GM21515 (cell line): ENCODE results near the gene UBAC2.

ENCODE experiments used
- ATAC-seq: cut with Tn5 transposase; IDR thresholded peaks from one replicate; pipeline ENCODE4 v1.9.1; 2021; ENCODE audit not compliant: unreplicated experiment

Gene UBAC2

DNA sequence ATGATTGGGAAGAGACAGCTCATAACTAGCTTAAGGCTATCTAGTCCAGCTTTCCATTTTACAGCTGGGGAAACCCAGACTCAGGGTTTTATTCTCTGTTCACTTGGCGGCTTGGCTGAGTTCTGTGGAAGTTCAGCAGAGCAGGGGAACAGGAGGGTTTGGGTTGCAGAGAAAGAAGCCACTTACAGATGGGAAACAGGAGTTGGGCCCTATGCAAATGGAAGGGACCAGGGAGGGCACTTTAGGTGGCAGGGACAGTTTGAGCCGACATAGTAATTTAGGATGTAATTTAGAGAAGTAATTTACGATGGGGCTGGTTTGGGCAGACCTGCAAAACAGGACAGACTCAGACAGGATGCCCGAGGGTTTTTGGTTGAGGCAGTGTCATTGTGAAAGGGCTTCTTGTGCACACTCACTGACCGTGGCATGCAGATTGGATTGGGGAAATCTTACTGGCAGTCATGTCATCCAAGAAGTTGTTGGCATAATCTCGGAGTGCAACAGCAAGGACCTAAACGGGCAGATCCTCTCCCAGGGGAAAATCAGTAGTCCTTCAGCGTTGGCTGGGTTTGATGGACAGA, 153.8 kb downstream of the UBAC2 start:
- no peak for ATAC-seq

DNA sequence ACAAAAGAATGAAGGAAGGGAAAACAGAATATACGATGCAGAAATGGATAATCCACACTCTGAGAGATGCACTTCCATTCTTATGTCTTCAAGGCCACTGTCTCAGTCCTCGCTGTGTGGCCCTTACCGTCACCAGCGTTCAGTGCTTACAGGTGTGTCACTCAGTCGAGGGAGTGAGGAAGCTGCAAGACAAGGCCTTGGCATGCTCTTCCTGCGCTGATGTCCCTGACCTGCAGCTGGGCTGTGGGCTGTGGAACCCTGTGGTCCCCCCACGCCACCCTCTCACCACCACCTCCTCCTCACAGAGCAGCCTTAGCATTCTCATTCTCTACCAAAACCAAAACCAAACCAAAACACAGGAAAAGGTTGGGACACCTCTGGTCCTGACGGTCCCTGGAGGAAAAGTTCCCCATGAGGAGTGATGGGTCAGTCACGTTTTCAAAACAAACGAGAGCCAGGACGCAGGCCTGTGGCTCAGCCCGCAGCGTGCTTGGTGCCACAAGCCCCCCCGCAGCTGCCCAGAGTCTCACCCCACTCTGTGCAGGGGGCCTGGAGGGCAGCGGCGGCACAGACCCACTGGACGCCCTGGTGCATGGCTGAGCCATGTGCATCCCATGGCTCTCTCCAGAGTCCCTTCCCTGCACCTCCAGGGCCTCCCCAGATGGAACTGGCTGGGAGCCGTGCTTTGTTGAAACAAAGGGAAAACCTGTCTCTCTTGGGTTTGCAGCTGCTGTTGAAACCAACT, 154.8 kb downstream of the UBAC2 start:
- no peak for ATAC-seq

DNA sequence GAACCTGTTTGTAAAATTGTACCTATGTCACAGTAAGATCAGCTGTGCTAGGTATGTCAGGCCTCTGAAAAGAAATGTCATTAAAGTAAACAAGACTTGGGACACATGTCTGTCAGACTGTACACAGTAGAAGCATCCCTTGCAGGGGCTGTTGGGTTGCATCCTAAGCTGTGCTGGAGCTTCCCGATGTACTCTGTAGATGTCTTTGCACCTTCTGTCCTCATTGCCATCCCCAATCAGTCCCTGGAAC, 155.3 kb downstream of the UBAC2 start:
- no peak for ATAC-seq

DNA sequence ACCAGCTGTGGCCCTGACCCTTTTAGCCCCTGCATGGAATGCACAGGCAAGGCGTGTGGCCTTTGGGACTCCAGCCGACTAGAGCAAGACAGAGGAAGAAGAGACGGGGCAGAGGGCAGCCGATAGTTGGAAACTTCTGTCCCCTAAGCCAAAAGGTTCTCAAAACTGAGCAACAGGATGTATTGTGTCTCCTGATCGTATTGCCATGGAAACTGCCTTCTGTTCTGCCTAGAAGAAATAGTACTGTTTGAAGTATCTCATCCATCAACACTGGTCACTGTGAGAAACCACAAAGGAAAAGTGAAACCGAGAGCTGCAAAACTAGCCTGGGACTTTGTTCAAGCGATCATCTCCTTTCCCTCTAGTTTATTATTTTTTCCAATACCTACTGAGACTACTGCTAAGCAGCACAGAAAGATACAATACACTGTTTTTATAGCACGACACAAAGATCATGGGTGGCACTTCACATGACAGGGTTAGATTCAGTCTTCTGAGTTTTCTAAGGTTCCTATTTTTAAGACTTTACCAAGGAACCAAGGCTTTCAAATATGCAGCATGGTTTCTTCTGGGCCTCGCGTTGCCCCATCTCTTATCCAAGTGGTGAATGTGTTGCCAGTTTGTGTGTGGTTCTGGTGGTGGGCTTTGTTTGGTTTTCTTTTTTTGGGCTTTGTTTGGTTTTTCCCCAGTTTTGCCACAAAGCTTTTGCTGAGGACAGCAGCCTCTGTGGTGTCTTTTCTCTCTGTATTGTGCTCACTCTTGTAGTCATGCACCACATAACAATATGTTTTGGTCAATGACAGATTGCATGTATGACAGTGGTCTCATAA, 155.8 kb downstream of the UBAC2 start:
- peak; percentile 66 for ATAC-seq

DNA sequence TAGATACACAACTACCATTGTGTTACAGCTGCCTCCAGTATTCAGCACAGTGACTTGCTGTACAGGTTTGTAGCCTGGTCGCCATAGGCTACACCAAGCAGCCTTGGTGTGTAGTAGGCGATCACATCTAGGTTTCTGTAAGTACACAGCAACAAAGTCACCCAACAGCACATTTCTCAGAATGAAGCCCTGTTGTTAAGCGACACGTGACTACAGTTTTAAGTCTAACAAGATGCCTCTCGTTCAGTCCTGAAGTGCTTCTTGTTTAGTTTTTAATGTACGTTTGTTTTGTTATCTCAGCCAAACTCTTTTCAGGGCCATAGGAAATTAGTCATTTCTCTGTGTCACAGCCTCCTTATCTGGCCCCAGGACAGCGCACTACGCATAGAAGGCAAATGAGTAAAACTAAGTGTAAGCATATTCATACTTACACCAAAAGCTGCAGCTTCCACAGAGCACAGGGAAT, 156.5 kb downstream of the UBAC2 start:
- ATAC-seq: no peak

DNA sequence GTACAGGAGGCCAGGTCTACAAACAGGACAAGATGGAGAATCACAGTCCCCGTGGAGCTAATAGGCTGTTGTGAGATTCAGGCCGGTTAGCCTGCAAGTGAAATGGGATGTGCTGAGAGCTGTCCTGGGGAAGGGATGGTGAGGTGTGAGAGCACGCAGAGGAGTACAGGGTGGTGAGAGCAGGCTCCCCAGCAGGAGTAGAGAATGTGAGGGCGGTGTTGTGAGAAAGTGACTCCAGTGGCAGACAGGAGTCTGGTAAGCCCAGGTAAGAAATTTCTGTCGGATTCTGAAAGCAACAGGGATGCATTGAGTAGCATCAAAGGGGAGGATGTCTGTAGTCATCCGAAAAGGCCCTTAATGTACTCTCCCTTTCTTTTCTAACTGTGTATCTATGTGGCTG, 157.3 kb downstream of the UBAC2 start:
- ATAC-seq: no peak

DNA sequence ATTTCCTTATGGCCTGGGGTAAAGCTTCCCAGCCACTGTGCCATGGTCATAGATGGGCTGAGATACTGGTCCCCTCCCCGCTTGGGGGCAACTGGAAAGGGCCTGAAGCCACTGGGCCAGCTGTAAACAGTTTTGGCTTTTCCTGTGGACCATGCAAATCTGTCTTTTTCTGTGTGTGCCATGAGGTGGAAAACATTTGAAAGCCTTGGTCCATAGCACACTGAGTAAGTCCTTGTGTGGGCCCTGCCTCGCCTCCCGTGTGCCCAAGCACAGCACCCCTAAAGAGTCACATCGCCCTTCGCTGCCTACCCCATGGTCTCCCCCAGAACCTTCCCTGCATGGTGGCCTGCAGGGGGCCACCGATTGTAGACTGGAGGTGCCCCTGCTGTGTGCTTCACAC, 158.9 kb downstream of the UBAC2 start:
- no peak for ATAC-seq

DNA sequence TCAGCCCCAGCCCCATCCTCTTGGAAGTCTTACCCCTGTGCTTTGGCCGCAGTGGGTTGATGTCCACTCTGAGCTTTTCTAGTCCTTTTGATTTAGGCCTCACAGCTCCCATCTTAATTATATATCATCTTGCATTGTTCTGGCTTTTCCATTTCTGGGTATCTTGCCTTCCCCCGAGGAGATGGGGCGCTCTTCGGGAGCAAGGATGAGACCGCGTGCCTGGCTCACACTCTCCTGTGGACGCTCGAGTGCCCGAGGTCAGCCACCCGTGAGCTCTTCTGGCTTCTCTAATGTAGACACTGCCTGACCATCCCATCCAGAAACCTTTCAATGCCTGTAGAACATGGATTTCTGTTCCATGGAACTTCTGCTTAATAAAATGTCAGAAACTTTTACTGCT, 160.0 kb downstream of the UBAC2 start:
- ATAC-seq: no peak

DNA sequence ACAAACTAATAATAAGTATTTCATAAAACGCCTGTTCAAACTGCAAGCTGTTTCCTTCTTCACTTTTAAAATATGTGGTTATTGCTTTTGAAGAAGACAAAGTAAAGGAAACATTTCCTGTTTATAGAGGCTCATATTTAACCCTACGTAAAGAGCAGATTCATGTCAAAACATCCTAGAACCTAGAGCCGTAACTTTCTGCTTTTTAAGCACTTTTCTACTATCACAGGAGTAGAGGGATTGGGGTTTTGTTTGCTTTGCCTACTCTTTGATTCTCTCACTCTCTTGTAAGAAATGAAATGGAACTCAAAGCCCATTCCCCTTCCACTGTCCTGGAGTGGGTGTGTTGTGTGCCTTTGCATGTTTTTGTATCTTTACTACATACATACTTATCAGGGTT, 160.5 kb downstream of the UBAC2 start:
- no peak for ATAC-seq

DNA sequence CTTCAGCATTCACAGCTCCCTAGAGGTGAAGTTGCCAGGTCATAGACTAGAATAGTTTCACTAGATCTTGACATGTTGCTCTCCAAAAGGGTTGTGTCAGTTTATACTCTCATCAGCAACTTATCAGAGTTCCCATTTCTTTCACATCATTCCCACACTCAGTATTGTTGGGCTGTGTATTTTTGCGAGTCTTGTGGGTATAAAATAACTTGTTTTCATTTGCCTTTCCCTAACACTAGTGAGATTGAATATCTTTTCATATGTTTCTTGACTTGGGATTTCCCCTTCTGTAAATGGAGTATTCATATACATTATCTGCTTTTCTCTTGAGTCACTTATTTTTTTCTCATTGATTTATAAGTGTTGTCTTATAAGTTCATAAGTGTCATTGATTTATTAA, 161.7 kb downstream of the UBAC2 start:
- ATAC-seq: no peak

DNA sequence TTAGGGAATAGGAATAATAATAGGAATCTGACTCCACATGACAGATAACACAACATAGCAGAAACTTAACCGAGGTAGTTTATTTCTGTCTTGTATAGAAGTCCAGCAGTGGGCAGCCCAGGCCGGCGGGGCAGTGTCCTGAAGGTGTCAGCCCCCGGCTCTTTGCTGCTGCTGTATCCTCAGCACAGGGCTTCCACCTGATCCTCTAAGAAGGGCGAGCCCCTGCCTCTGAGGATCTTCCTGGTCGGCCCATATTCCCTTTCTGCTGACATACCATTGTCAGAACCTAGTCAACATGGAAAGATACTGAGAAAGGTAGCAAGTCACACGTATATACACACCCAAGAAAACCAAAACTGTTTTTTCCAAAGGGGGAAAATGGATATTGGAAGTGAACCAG, 162.7 kb downstream of the UBAC2 start:
- no peak for ATAC-seq

DNA sequence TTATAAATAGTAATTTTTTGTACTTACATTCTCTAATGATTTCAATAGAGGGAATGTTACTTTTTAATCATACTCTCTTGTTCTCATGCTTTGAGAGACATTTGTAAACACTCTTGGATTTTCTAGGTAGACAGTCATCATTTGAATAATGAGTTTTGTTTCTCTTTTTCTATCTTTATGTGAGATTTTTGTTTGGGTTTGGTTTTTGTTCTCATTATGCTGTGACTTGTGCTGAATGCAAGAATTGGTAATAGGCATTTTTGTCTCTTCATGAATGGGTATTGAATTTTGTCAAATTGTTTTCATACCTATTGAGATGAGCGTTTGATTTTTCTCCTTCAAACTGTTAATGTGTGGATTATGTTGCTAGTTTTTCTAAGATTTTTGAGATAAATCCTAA, 163.3 kb downstream of the UBAC2 start:
- ATAC-seq: peak; percentile 49

DNA sequence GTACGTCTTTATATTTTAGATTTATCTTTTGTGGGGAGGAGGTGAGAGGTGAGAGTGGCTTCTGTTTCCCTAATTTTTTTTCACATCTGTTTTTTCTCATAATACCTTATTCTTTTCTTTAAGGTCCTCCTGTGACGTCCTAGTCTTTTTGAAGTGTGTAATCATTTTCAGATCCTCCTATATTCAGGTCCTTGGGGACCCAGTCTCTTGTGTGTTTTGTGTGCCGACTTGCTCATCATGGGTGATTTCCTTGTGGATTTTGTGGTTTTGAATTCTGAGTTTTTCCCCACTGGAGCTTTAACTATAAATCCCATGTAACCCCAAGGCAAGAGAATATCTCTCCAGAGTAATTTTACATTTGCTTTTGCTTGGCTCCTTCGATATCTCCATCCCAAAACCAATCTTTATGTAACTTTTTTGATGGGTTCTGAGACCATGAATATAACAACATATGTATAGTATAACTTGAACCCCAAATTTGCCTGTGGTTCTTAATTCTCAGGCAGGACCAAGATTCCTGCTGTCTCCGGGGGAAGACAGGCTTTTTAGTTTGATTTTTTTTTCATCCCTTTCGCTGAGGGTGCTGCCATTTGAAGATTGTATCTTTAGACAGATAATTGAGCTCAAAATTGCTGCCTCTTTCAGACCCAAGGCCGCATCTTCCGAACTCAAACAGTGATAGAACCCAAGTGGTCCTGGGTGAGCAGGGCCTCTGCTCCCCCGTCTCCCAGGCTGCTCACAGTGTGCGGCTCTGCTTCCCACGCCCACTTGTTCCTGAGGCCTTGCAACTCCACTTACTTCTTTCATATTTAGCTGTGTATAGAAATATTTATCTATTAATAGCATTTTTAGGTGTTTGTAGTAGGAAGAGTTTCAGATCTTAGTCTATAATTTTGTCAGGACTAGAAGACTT, 165.7 kb downstream of the UBAC2 start:
- peak; percentile 54 for ATAC-seq

DNA sequence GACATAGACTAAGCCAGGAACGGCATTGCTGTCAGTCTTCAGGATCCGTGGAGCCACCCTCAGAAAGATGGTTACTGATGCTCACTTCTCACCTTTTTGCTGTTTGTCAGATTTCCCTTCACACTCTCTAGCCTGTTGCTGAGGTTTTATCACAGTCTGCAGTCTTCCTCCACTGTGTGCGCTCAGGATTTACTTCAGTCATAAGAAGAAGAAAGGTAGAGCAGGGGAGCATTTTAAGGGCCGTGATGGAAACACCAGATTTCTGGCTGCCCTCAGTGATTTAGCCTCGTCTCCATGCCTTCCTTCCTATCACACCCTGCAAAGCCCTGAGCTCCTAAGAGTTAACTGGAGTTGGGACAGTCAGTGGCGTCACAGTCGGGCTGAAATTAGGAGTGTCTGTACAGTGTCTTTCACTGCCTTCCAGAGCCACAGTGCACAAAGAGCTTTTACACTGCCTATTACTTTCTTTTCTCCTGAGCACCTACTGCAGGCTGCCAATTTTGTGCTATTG, 166.5 kb downstream of the UBAC2 start:
- ATAC-seq: no peak

DNA sequence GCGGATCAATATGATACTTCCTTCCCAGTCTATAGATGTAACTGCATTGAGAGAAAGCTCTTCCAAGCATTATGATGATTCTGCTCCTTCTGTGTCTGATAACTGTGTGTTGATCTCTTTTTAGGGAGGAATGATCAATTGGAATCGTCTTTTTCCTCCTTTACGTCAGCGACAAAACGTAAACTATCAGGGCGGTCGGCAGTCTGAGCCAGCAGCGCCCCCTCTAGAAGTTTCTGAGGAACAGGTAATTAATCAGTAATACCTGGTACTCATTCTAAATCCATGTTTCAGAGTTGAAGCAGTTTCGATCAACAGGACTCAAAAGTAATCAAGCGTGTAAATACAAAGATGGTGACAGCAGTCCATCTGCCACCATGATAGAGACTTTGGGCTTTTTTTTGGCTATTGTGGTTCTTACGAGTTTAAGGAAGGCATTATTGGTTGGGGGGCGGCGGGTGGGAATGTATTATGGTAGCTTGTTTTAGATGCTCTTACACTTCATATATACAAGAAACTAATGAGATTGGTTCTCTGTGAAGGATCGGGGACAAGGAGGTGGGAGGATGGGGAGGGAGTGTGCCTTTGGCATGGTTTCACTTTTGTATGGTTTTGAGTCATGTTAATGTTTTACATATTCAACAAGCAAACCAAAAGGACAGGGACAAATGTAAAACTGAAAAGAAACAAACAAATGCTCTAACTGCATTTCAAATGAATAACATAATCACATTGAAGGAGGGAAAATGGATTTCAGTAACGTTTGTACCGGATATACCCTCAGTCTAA, 167.2 kb downstream of the UBAC2 start:
- no peak for ATAC-seq

DNA sequence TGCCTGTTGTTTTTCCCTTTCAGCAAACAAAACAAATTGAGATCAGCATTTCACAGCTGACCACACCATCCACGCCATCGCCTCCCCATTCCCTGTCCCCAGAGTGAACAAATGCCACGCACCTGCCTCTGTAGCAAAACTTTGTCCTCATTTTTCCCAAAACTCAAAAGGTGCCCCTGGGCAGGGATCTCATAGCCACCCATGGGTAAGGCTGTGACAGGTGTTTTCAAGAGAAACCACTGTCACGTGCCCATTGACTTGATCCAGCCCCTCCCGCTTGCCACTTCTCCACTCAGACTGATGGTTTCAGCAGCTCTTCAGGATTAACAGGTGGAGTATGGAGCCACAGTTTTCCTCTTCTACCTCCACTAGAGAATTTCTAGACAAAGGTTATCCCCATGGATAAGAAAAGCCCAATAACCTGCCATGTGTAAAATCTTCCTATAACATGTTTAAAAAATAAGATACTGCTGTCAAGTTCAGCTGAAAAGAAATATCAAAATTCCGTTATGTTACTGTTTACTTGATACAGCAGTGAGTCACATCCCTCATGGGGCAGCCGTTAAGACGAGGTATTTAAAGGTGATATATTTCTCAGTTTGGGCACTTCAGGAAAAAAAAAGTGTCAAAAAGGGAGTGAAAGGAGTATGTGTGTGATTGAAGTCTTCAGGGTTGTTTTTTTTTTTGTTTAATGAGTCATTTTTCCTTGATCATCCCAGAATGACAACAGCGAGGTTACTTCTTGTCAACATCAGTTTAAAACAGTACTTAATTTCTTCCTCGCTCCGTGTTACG, 170.0 kb downstream of the UBAC2 start:
- no peak for ATAC-seq

DNA sequence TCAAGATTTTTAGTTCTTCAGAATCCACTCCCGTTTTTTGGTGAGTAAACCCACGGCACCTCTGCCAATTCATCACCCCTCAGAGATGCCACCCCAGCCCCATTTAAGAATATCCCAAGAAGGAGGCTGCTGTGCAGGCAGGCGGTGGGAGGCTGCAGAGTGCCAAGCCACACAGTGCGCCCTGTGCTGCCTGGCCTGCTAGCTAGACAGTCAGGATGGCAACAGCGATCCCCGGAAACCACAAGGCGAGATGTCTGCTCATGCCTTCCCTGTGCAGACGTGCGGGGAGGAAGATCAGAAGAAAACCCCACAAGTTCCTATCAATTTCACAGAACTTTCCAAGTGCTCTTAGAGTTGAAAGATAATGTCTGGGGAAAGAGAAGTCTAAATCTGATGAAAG, 171.3 kb downstream of the UBAC2 start:
- no peak for ATAC-seq

DNA sequence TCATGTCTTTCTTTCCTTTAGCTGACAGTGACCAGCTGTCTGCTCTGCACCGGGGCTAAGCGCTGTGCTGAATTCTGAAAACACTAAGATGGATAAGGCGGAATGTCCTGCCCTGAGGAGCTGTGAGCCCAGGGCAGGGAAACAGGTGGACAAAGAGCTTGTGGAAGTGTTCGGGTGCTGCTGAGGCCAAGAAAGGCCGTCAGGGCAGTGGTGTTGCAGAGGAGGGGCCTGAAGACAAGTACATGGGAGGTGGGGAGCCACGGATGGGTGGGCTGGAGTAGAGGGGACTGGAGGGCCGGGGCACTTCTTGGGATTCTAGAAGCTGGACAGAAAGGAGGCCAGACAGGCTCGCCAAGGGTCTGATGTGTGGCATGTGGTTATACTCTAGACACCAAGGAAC, 172.8 kb downstream of the UBAC2 start:
- ATAC-seq: no peak

DNA sequence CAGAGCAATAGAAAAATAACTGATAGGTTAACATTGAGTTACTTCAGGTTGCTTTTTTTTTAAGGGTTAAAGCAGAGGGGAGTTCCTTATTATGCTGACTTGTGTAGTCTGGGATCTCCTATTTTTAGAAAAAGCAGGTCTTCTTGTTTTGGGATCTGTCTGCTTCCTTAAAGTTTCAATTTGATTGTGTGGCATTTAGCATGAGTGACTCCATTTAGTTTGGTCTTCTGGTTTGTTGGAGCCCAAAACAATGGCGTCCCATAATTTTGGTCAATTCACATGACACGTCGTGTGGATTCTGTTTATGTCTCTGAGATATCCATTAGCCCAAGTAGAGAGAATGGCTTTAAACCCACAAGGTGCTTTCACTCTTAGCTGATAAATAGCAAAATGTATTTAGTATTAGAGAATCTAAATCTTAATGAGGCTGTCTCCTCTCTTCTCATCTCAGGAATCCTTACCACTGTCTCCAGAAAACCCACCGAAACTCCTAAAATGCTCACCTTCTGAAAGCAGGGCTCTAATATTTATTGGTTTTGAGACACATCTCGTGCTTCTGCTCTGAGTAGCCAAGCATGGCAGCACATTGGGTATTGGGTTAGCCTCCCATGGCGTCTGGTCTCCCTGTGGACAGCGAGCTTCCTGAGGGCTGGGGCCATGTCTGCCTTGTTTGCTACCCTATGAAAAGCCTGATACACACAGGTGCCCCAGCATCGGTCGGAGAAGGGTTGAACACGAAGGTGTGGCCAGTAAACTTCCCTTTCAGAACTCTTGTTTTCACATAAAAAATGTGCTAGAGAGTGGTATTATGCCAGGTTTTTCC, 173.7 kb downstream of the UBAC2 start:
- ATAC-seq: peak; percentile 40
